AG04450 (cell line): ENCODE data around the gene IL3. TPM values are rescaled to one million over a fixed set of nuclear protein-coding genes. Genes with fewer than 3 reads are reported as not detected.

Experiments used
- CTCF ChIA-PET: fragments of 300-600, 350-600 bp; formaldehyde crosslinking; extraction: SDS; loops from one replicate; lab custom pipeline; 2022; ENCODE audit warnings: antibody characterized with exemption, inconsistent platforms; lab: Charles Lee
- POLR2A ChIA-PET: fragments of 350-600 bp; formaldehyde crosslinking; extraction: SDS; loops from one replicate; lab custom pipeline; 2021; ENCODE audit warnings: antibody characterized with exemption, inconsistent platforms; lab: Yijun Ruan, JAX
- DNase-seq: peaks from one replicate; pipeline ENCODE4 v3.0.0-alpha.2; 2011; ENCODE audit warnings: low read depth, low spot score
- H3K27ac ChIP-seq: one replicate; pipeline ENCODE4 v1.5.1; 2012; ENCODE audit warnings: low read depth, low read length, control low read depth
- H3K27me3 ChIP-seq: one replicate; pipeline ENCODE4 v1.6.0; 2012; ENCODE audit warnings: low read length; ENCODE audit not compliant: control insufficient read depth, insufficient read depth
- H3K4me3 ChIP-seq: 2 replicates; pipeline ENCODE4 v1.5.1; 2011; ENCODE audit warnings: mild to moderate bottlenecking, low read depth, low read length, control low read depth
- H3K9me3 ChIP-seq: 2 replicates; pipeline ENCODE4 v1.5.1; 2012; ENCODE audit warnings: low read length; ENCODE audit not compliant: control insufficient read depth, insufficient read depth
- CTCF ChIP-seq: IDR thresholded peaks from 2 replicates; pipeline ENCODE4 v1.5.1; 2011; ENCODE audit warnings: low read depth, low read length, control low read depth, inconsistent platforms
- polyA plus RNA-seq: library from polyadenylated mRNA; depleted of rRNA; stranded (reverse); fragments of >200 nt; gene quantifications from 2 replicates; pipeline ENCODE4 v1.2.3, GENCODE V29; 2011

Gene IL3
- polyA plus RNA-seq, 1 experiment, result not detected

- H3K9me3 ChIP-seq, result peaks cover 2% of the 10 kb centered on the region; the same call in 1 of the 2 replicates
- ChIA-PET CTCF (interaction anchor here (0.6 to 5.0 kb wide), 34 partner anchors 9 to 1377 kb away, joined by 3 to 55 read pairs (median 4); partner anchors contain the start of gene CSF2), POLR2A (interaction anchor here (0.6 kb wide), 1 partner anchor 163 kb away, joined by 3 read pairs; the partner anchor contains the start of gene P4HA2)
- peak; percentile 93 for TF ChIP-seq CTCF
- H3K27me3 ChIP-seq, result peaks cover 4% of the 10 kb centered on the region
- H3K27ac ChIP-seq, result no peak overlapping the region
- no peak overlapping the region for H3K4me3 ChIP-seq
- DNase-seq, result peak; percentile 43
These were observed 4.4 kb downstream of the IL3 start for GRCh38 chr5:132064738-132065331.

- Histone ChIP-seq H3K9me3 (peaks cover 2% of the 10 kb centered on the region; the same call in 1 of the 2 replicates), H3K27ac (no peak overlapping the region), H3K4me3 (no peak overlapping the region), H3K27me3 (peaks cover 4% of the 10 kb centered on the region)
- ChIA-PET CTCF (interaction anchor here (0.6 to 5.0 kb wide), 34 partner anchors 8 to 1377 kb away, joined by 3 to 55 read pairs (median 4); partner anchors contain the start of gene CSF2), POLR2A (interaction anchor here (0.6 kb wide), 1 partner anchor 162 kb away, joined by 3 read pairs; the partner anchor contains the start of gene P4HA2)
- peak; percentile 32 for DNase-seq
- peak; percentile 75 for TF ChIP-seq CTCF
These were observed 5.0 kb downstream of the IL3 start for GRCh38 chr5:132065351-132065937.

- TF ChIP-seq CTCF, result no peak
- H3K27ac ChIP-seq, result no peak overlapping the region
- no peaks in the 10 kb centered on the region for H3K27me3 ChIP-seq
- CTCF ChIA-PET, result interaction anchor here (0.7 to 5.0 kb wide), 13 partner anchors 11 to 393 kb away, joined by 3 to 50 read pairs (median 5); no protein-coding TSS in a partner anchor
- POLR2A ChIA-PET, result no interaction called here
- no peak for DNase-seq
- H3K4me3 ChIP-seq, result no peak overlapping the region
- 0 out of 2 replicates have a peak, but pooled peaks cover 2% of the 10 kb centered on the region for H3K9me3 ChIP-seq
These were observed 5.7 kb downstream of the IL3 start for GRCh38 chr5:132065951-132066701.

GRCh38 chr5:132066871-132067270 is 6.4 kb downstream of the IL3 start:
- no peak for DNase-seq
- CTCF ChIA-PET, result interaction anchor here (4.1 kb wide), 1 partner anchor 112 kb away, joined by 50 read pairs; no protein-coding TSS in a partner anchor
- H3K4me3 ChIP-seq, result no peak overlapping the region
- POLR2A ChIA-PET, result no interaction called here
- TF ChIP-seq CTCF, result no peak
- H3K27me3 ChIP-seq, result no peaks in the 10 kb centered on the region
- H3K27ac ChIP-seq, result no peak overlapping the region
- 0 out of 2 replicates have a peak, but pooled peaks cover 2% of the 10 kb centered on the region for H3K9me3 ChIP-seq
